Measurements from ENCODE around the gene GRPEL1. TPM values are rescaled to one million over a fixed set of nuclear protein-coding genes. Genes with fewer than 3 reads are reported as not detected.

Gene GRPEL1
- total RNA-seq, 1 experiment from 2014 or later: 76.0 TPM

- no peak for DNase-seq (ENCODE audit: low spot score)
These were observed 1.9 kb downstream of the GRPEL1 start for GRCh38 chr4:7066006-7066405.

GRCh38 chr4:7063362-7063761 is 4.5 kb downstream of the GRPEL1 start:
- DNase-seq (ENCODE audit: low spot score): no peak

- DNase-seq (ENCODE audit: low spot score): no peak
These were observed 5.0 kb downstream of the GRPEL1 start for GRCh38 chr4:7062816-7063215.

DNA sequence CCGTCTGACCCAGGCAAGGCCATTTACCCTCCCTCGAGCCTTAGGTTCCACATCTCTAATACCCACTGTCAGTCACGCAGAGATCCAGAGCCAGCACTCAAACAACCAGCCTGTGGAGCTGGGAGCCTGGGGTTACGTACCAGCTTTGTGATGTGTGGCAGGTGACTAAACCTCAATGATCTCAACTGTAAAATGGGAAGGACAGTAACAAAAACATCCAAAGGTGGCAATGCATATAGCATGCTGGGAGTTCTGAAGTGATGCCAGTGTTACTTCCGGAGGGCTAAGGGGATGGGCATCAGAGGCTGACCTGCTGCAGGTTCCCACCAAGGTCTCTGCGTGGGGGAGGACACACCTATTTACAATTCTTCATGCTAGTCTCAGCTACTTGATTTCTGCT is 6.0 kb downstream of the GRPEL1 start:
- DNase-seq (ENCODE audit: low spot score): no peak

GRCh38 chr4:7060346-7061150 is 7.3 kb downstream of the GRPEL1 start:
- DNase-seq (ENCODE audit: low spot score): no peak

GRCh38 chr4:7059662-7060061 is 8.2 kb downstream of the GRPEL1 start:
- no peak for DNase-seq (ENCODE audit: low spot score)

DNA sequence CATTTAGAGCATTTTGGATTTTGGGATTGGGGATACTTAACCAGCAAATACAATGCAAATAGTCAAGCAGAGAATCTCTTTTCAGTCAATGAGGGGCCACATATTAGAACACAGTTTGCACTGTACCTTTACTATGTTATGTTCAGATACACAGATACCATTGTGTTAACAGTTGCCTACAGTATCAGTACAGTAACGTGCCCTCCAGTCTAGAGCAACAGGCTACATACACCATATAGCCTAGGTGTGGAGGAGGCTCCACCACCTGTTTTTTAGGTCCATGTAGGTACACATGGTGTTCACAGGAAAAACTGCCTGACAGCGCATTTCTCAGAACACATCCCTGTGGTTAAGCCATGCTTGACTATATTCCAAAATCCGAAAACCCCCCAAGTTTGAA is 9.1 kb downstream of the GRPEL1 start:
- no peak for DNase-seq (ENCODE audit: low spot score)

GRCh38 chr4:7055990-7056325 is 11.9 kb downstream of the GRPEL1 start:
- no peak for DNase-seq (ENCODE audit: low spot score)

DNA sequence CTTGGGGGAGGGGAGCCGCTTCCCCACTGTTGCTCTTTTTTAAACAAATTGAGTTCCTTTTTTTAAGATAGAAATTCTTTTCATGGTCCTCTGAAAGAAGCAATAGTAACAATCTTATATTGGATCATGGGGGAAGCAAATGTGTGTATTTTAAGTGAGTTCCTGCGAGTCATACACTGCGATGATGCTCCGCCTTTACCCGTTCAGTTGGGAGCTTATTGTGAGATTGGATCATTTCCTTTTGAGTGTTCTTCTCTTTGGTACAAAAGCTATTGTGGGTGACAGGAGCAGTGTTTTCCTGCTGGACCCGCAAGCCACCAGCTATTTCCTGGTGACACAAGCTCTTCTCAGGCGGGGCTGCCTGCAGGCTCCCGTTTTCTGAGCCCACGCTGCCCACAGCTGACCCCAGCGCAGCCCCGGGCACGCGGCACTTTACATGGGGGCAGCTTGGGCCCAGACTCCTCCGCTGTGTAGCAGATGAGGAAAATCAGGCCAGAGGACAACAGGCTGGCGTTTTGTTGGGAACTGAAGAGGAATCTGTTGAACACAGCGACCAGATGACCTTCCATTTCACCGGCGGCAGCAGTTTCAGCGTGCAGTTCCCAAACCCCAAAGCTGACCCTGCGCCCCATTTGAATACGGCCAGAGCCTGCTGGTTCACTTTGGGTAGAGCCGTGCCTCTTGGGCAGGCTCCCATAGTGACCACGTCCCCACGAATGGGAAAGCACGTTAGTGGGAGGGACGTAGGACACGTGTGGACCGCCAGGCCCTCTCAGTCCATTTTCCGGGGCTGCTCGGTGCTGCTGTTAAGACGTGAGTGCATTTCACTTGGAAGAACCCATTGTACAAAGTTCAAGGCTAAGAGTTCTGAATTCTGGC is 12.5 kb downstream of the GRPEL1 start:
- DNase-seq (ENCODE audit: low spot score): no peak

GRCh38 chr4:7054106-7054880 is 13.6 kb downstream of the GRPEL1 start:
- DNase-seq (ENCODE audit: low spot score): no peak

GRCh38 chr4:7052923-7053715 is 14.7 kb downstream of the GRPEL1 start:
- DNase-seq (ENCODE audit: low spot score): no peak

DNA sequence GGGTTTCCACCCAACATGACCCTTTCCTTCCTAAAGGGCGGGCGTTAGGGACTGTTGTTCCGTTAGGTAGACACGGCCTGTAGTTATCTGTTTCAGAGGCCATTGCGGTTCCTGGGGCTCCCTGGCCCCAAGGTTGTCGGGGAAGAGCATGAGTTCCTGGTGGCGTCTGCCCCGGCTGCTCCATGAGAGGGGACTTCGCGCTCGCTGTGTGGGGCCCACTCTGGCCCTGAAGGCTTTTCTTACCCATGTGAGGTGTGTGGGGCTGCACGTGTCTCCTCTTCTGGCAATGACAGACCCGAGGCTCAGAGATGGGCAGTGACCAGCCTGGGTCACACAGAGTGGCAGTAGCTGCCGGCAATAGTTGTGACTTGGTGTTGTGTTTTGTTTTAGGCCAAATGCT is 15.6 kb downstream of the GRPEL1 start:
- DNase-seq (ENCODE audit: low spot score): no peak

DNA sequence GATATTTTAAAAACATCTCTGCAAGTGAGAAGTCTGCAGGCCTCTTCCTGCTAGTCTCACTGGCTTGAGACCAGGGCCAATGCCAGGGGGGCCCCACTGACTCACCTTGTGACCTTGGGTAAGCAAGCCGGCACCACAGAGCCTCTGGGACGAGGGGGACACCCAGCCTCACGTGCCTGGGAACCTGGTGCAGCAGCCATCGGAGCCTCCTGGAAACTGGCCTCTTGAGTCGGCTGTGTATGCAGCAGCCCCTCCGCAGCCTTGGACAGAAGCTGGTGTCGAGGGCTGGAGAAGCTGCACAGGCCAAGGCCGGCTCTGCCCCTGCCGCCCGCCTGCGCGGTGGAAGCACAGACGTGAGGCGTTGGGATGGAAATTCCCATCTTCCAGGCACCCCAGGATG is 16.0 kb downstream of the GRPEL1 start:
- no peak for DNase-seq (ENCODE audit: low spot score)

DNA sequence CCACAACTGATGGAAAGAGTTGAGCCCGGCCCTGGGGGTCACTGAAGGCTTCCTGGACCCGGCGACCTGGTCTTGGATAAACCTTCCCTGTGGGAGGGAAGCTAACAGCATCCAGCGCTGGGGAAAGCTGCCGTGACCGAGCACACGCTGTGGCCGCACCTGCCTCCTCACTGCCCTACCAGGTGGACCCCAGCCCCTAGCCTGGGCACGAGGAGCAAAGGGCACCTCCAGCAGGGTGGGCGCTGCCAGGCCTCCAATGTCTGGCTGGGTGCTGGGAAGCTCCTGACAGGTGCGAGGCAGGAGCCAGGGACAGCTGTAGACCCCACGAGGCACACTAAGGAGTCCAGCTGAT is 16.7 kb downstream of the GRPEL1 start:
- no peak for DNase-seq (ENCODE audit: low spot score)

- DNase-seq (ENCODE audit: low spot score): no peak
These were observed 17.3 kb downstream of the GRPEL1 start for GRCh38 chr4:7050481-7051143.

DNA sequence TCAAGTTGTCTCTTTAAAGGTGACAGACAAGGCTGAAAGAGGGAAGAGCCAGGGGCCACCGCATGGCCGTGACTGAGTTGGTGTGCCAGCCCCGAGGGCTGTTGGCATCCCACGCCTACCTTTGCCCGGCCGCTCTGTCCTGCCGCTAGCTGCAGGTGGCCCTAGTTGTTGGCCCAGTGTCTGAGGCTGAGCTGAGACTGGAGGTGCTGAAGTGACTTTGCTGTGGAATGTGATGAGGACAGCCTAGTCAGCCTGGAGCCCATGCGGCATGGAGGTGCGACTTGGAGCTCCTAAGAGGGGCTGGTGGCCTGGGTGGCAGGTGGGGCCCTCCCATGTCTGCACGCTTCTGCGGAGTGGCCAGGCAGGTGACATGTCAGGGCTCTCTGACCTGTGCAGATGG is 18.1 kb downstream of the GRPEL1 start:
- no peak for DNase-seq (ENCODE audit: low spot score)

GRCh38 chr4:7049295-7049694 is 18.6 kb downstream of the GRPEL1 start:
- DNase-seq (ENCODE audit: low spot score): no peak

- DNase-seq (ENCODE audit: low spot score): no peak
These were observed 19.2 kb downstream of the GRPEL1 start for GRCh38 chr4:7048642-7049041.

DNA sequence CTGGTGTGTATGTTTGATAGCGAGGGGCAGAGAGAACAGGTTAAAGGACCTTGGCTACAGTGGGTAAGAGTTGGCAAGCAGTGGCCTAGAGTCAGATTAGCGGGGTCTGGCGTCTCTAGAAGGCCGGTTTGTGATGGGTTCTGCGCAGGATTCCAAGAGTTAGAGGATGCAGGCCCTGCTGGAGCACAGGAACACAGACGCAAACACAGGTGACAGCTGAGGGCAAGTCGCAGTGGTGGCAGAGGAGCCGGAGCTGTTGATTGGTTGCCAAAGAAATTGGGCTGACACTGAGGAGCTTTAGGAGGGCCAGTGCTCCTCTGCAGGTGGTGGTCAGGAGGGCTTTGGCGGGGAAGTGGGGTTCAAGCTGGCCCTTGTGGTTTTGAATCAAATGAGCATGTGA is 20.9 kb downstream of the GRPEL1 start:
- no peak for DNase-seq (ENCODE audit: low spot score)

GRCh38 chr4:7045961-7046921 is 21.6 kb downstream of the GRPEL1 start:
- no peak for DNase-seq (ENCODE audit: low spot score)
